WI38 (cell line): ENCODE measurements around the gene AP1S1.
"Not testable (repeated sequence)": the region's sequence is repeated elsewhere in the genome, so short reads cannot be mapped to it uniquely, and the experiment has no call there.

ENCODE experiments used
- H3K4me3 ChIP-seq: 2 replicates; pipeline ENCODE4 v1.5.1; 2011; ENCODE audit warnings: low read depth, mild to moderate bottlenecking, control low read depth, low read length
- CTCF ChIP-seq: IDR thresholded peaks from 2 replicates; pipeline ENCODE4 v1.5.1; 2012; ENCODE audit warnings: low read depth, mild to moderate bottlenecking, control low read depth, low read length

The AP1S1 gene

DNA sequence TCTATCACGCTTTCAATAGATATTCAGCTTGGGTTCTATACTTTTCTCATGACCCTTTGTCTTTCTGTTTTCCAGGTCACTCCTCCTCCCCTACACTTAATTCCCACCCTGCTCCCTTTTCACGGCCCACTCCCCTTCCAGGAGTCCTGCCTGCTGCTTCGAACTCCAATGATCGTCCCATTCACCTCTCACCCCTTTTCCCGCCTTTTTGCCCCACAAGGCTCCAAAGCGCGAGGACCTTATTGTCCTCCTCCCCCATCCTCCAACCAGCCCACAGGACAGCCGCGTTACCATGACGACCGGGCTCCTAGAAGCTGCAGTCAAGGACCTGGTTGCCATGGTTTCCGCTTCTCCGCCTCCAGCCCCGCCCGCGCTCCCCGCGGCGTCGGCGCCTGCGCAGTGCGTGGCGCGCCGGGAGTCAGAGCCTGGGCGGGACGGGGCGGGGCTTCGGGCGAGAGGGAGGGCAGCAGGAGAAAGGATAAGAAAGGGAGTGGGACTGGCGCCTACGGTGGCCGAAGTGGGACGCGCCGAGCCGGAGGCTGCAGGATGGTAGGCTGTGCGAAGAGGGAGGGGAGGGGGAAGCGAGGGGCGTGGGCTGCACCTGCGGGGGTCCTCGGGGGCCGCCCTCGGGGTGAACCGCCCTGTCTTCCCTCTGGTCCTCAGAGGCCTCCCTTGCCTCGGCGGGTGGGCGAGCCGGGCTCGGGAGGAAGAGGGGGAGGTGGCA is at the start of gene AP1S1:
Gene AP1S1, plus strand, starts transcription at position 508 of the 724 bp plus-strand sequence. Its CDS starts 39 bp downstream, at position 547.
- no peak for TF ChIP-seq CTCF
- H3K4me3 ChIP-seq = peak within 1 kb of the TSS; percentile 88

- TF ChIP-seq CTCF = no peak
These were observed 49.5 kb upstream of the AP1S1 start for GRCh38 chr7:101104799-101105198.

GRCh38 chr7:101105248-101105647 is 49.0 kb upstream of the AP1S1 start:
- H3K4me3 ChIP-seq = not testable (repeated sequence)

More at GRCh38 chr7:101104799-101105198, 49.5 kb upstream of the AP1S1 start:
- H3K4me3 ChIP-seq = no peak overlapping the region

DNA sequence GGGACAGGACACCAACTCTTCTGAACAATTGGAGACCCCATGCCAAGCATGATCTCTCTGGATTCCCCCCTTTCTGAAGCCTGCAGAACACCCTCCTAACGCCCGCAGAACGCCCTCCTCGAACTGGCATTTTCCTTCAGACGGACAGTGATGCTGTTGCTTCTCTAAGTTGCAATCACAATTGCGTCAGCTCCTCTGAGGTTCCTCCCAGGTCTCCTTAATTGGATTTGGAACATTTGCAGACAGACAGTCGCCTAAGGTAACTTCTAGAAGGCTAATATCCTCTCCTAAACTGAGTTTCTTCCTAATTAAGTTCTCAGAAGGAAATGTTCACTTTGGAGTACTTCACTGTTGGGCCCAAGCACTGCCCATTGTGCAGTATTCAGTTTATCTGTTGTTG is 47.9 kb upstream of the AP1S1 start:
- H3K4me3 ChIP-seq = no peak overlapping the region
- no peak for TF ChIP-seq CTCF

GRCh38 chr7:101108330-101108857 is 45.9 kb upstream of the AP1S1 start:
- no peak for TF ChIP-seq CTCF

DNA sequence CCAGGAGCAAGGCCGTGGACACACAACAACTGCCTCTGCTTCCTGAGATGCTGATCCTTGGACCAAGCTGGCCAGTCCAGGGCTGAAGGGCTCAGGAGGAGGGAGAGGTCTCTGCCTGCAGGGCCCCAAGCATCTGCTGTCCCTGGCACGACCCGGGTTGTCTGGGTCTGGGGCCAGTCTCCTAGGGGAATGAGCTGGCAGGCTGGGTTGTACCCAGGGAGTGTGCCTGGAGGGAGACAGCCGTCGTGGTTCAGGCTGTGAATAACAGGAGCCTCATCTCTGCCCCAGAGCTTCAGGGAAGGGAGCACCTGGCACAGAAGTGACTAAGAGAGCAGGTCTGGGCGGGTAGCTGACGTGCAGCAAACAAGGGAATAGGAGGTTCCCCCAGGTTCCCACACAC is 45.3 kb upstream of the AP1S1 start:
- no peak for TF ChIP-seq CTCF
- no peak overlapping the region for H3K4me3 ChIP-seq

More at GRCh38 chr7:101108330-101108857, 45.9 kb upstream of the AP1S1 start:
- no peak overlapping the region for H3K4me3 ChIP-seq

DNA sequence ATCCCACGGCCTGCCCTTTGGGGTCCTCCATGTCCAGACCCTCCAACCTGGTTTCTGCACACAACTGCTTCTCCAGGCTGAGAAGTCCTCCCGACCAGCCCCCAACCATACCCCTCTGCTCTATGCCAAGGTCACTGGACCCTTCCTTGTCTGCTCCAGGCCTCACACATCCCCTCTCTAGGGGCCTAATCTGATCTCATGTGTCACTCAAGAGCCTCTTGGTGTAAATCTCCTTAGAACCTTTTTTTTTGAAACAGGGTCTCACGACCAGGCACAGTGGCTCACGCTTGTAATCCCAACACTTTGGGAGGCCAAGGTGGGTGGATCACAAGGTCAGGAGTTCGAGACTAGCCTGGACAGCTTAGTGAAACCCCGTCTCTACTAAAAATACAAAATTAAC is 44.9 kb upstream of the AP1S1 start:
- no peak overlapping the region for H3K4me3 ChIP-seq
- TF ChIP-seq CTCF = no peak

- no peak for TF ChIP-seq CTCF
- H3K4me3 ChIP-seq = no peak overlapping the region
These were observed 43.0 kb upstream of the AP1S1 start for GRCh38 chr7:101111261-101111660.
